Spleen (tissue), 11 donors: ENCODE measurements around the gene MKNK1. TPM values are rescaled to one million over a fixed set of nuclear protein-coding genes. Genes with fewer than 3 reads are reported as not detected.
A peak's percentile ranks its signal among the peaks of the same experiment; 100 is the strongest.

Source experiments
- DNase-seq: peaks from one replicate; pipeline ENCODE4 v3.0.0-alpha.2; 2020
- H3K27ac ChIP-seq, 8 donors: fragments of 200-600 bp; sonication (generic) in 7 of 8; 1 replicate in 4 of 8; 2 replicates in 4 of 8; pipeline versions ENCODE4 v1.5.0 to v1.8.0; 2016 to 2021; ENCODE audit warnings: inconsistent platforms in 4 of 8, mild to moderate bottlenecking in 4 of 8, moderate library complexity in 1 of 8
- H3K27me3 ChIP-seq, 7 donors: fragments of 200-600 bp; sonication (generic) in 6 of 7; replicated peaks in 1 of 7; 1 replicate in 4 of 7; 2 replicates in 3 of 7; pipeline versions ENCODE4 v1.5.0 to v1.8.0; 2016 to 2021; ENCODE audit warnings: inconsistent platforms in 3 of 7, mild to moderate bottlenecking in 1 of 7
- H3K36me3 ChIP-seq, 6 donors: fragments of 200-600 bp; sonication (generic) in 5 of 6; 1 replicate in 4 of 6; 2 replicates in 2 of 6; pipeline versions ENCODE4 v1.5.0 to v1.8.0; 2016 to 2021; ENCODE audit warnings: inconsistent platforms in 2 of 6
- H3K4me1 ChIP-seq, 6 donors: fragments of 200-600 bp; sonication (generic) in 5 of 6; 1 replicate in 3 of 6; 2 replicates in 3 of 6; pipeline versions ENCODE4 v1.5.0 to v1.8.0; 2016 to 2021; ENCODE audit warnings: inconsistent platforms in 3 of 6
- H3K4me3 ChIP-seq, 8 donors: fragments of 200-600 bp; sonication (generic) in 7 of 8; 1 replicate in 4 of 8; 2 replicates in 4 of 8; pipeline versions ENCODE4 v1.5.0 to v1.8.0; 2016 to 2021; ENCODE audit warnings: inconsistent platforms in 4 of 8, mild to moderate bottlenecking in 4 of 8, moderate library complexity in 2 of 8
- H3K9me3 ChIP-seq, 8 donors: fragments of 200-600 bp; sonication (generic) in 7 of 8; 1 replicate in 4 of 8; 2 replicates in 4 of 8; pipeline versions ENCODE4 v1.5.0 to v1.8.0; 2016 to 2021; ENCODE audit warnings: inconsistent platforms in 4 of 8
- POLR2A ChIP-seq, 3 donors: fragments of 450-650 bp; IDR thresholded peaks; one replicate each; pipeline ENCODE4 v1.5.1; 2017; ENCODE audit warnings: antibody characterized with exemption in 3 of 3, mild to moderate bottlenecking in 1 of 3
- POLR2AphosphoS5 ChIP-seq, 3 donors: sonication (generic); formaldehyde crosslinking; IDR thresholded peaks; one replicate each; pipeline ENCODE4 v1.5.1; 2017; ENCODE audit warnings: antibody characterized with exemption in 3 of 3
- WGBS, 5 donors: extraction: QIAGEN DNeasy Blood & Tissue Kit in 3 of 5; methylation state at CpG; one replicate each; pipeline versions ENCODE4 v1.1.5 to v1.1.7; 2013 to 2018; 5-methylcytosine and 5-hydroxymethylcytosine counted together
- intact Hi-C: fragments of 100-400 bp; cut with DNase I; formaldehyde crosslinking; loops from one replicate; pipeline ENCODE4 v1.15.0; 2023; ENCODE audit warnings: low total_unique reads
- polyA plus RNA-seq, 3 donors: library from polyadenylated mRNA; stranded (reverse); fragments of 200-250 nt; gene quantifications; one replicate each; pipeline ENCODE4 v1.2.1, GENCODE V29; 2013
- total RNA-seq, 7 donors: library from RNA; depleted of rRNA in 3 of 7; stranded (reverse); fragments of >200 nt in 3 of 7; fragmentation: NEBNext Ultra II Directional in 4 of 7; extraction: Animal tissue kit (Norgen Biotek cat#: 25700) in 4 of 7; gene quantifications; one replicate each; pipeline versions ENCODE4 v1.1.0 to v1.2.1, GENCODE V29; 2016 to 2021
- TF ChIP-seq, protein P1 (sequence below), 11 experiments: fragments of 200-600 bp in 7 of 11; fragments of 450-650 bp in 4 of 11; sonication (generic) in 4 of 11; IDR thresholded peaks in 8 of 11; conservative IDR thresholded peaks in 3 of 11; 1 replicate in 7 of 11; 2 replicates in 4 of 11; pipeline versions ENCODE4 v1.4.0 to v1.8.0; 2016 to 2021; ENCODE audit warnings: antibody characterized with exemption in 11 of 11, inconsistent platforms in 4 of 11, mild to moderate bottlenecking in 1 of 11
- donor health status: healthy with polysubstance abuse.
- donor health status: DM: no; HTN: no; CAD: no; lungs with moderate emphysema.
- donor health status: DM: no; HTN: no; CAD: no.
- donor health status: Bipolar disorder and iron deficiency.
- donor health status: healthy.
- donor health status: DM: no; HTN: no; CAD: no.
- donor health status: DM: yes; HTN: yes; CAD: no.

Gene MKNK1
- total and polyA plus RNA-seq, 10 donors: 19.2 to 169 (median 91.1) TPM

DNA sequence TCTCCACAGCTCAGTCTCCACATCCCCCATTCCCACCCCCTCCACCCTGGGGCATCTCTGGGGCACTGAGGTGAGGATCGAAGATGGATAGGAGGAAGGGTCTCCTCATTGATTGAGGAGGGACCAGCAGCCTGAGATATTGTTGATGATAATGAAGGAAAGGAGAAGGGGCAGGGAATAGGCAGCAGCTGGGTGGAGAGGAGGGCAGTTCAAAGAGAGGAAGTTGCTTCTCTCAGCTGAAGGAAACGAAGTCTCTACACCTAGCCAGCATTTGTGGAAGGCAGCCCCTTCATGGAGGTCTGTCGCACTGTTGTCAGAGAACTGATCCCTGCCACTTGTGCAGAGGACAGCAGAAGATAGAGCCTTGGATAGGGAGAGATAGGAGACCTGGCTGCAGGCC is 58.3 kb downstream of the MKNK1 start:
- peaks cover 0 to 19% (median 2%) of the 10 kb centered on the region in 6 donors for H3K4me1 ChIP-seq
- no peak for DNase-seq
- intact Hi-C loops: no loop called here
- 37 to 59% (median 46%) methylated on average over 3 of the region's 3 CpGs for WGBS, 5 donors
- H3K27me3 ChIP-seq: peaks cover 3 to 84% (median 37%) of the 10 kb centered on the region in 7 donors
- no peak overlapping the region for H3K27ac ChIP-seq
- H3K4me3 ChIP-seq: no peak overlapping the region
- no peaks in the 10 kb centered on the region for H3K36me3 ChIP-seq
- H3K9me3 ChIP-seq: no peaks in the 10 kb centered on the region
- TF ChIP-seq, protein P1, sequence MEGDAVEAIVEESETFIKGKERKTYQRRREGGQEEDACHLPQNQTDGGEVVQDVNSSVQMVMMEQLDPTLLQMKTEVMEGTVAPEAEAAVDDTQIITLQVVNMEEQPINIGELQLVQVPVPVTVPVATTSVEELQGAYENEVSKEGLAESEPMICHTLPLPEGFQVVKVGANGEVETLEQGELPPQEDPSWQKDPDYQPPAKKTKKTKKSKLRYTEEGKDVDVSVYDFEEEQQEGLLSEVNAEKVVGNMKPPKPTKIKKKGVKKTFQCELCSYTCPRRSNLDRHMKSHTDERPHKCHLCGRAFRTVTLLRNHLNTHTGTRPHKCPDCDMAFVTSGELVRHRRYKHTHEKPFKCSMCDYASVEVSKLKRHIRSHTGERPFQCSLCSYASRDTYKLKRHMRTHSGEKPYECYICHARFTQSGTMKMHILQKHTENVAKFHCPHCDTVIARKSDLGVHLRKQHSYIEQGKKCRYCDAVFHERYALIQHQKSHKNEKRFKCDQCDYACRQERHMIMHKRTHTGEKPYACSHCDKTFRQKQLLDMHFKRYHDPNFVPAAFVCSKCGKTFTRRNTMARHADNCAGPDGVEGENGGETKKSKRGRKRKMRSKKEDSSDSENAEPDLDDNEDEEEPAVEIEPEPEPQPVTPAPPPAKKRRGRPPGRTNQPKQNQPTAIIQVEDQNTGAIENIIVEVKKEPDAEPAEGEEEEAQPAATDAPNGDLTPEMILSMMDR (IDR thresholded peaks at IDR 0.05 in 8 of 11, conservative IDR thresholded peaks at IDR 0.05 in 3 of 11): no peak

- no peak overlapping the region for H3K4me3 ChIP-seq
- peaks cover 3 to 76% (median 37%) of the 10 kb centered on the region in 7 donors for H3K27me3 ChIP-seq
- no peaks in the 10 kb centered on the region for H3K36me3 ChIP-seq
- 48 to 73% (median 62%) methylated on average over 5 of the region's 5 CpGs for WGBS, 5 donors
- peaks cover 0 to 16% (median 2%) of the 10 kb centered on the region in 6 donors for H3K4me1 ChIP-seq
- H3K9me3 ChIP-seq: no peaks in the 10 kb centered on the region
- TF ChIP-seq, protein P1 (IDR thresholded peaks at IDR 0.05 in 8 of 11, conservative IDR thresholded peaks at IDR 0.05 in 3 of 11): no peak
- TF ChIP-seq POLR2AphosphoS5 (IDR thresholded peaks at IDR 0.05) (no peak), POLR2A (IDR thresholded peaks at IDR 0.05) (no peak)
- intact Hi-C loops: no loop called here
- peak; percentile 51 for DNase-seq
- H3K27ac ChIP-seq: no peak overlapping the region
These were observed 59.4 kb downstream of the MKNK1 start for GRCh38 chr1:46544561-46545240.

- Histone ChIP-seq H3K4me1 (peaks cover 0 to 10% (median 2%) of the 10 kb centered on the region in 6 donors), H3K27ac (no peak overlapping the region), H3K4me3 (no peak overlapping the region), H3K36me3 (no peaks in the 10 kb centered on the region), H3K9me3 (no peaks in the 10 kb centered on the region), H3K27me3 (peaks cover 3 to 73% (median 37%) of the 10 kb centered on the region in 7 donors)
- DNase-seq: peak; percentile 60
- WGBS, 5 donors: 6 to 12% (median 9%) methylated on average over 28 to 58 of the region's 58 CpGs
- TF ChIP-seq POLR2AphosphoS5 (IDR thresholded peaks at IDR 0.05) (no peak), POLR2A (IDR thresholded peaks at IDR 0.05) (no peak)
- TF ChIP-seq, protein P1 (IDR thresholded peaks at IDR 0.05 in 8 of 11, conservative IDR thresholded peaks at IDR 0.05 in 3 of 11): no peak
- intact Hi-C loops: no loop called here
These were observed 60.1 kb downstream of the MKNK1 start for GRCh38 chr1:46543761-46544560.

DNA sequence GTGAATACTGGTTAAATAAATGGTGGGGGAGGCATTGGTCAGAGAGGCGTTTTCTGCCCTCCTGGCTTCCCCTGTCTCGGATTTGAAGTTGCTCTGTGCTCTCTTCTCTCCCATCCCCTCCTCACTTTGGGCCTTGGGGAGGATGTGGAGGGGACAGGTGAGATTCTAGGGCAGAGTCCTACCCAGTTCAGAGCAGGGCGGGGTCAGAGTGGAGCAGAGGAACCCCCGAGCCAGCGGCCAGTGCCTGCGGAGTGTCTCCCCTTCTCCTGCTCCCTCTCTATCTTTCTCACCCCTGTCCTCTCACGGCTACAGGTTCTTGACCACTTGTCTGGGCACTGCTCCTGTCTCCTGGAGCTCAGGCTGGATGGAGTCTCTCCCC is 60.7 kb downstream of the MKNK1 start:
- WGBS, 5 donors: 36 to 61% (median 52%) methylated on average over 7 of the region's 7 CpGs
- intact Hi-C loops: no loop called here
- Histone ChIP-seq H3K4me1 (peaks cover 0 to 10% (median 2%) of the 10 kb centered on the region in 6 donors), H3K27me3 (peaks cover 3 to 79% (median 37%) of the 10 kb centered on the region in 7 donors), H3K36me3 (no peaks in the 10 kb centered on the region), H3K9me3 (no peaks in the 10 kb centered on the region), H3K27ac (no peak overlapping the region), H3K4me3 (no peak overlapping the region)
- DNase-seq: peak; percentile 55
- TF ChIP-seq POLR2A (IDR thresholded peaks at IDR 0.05) (no peak), POLR2AphosphoS5 (IDR thresholded peaks at IDR 0.05) (no peak)
- TF ChIP-seq, protein P1 (IDR thresholded peaks at IDR 0.05 in 8 of 11, conservative IDR thresholded peaks at IDR 0.05 in 3 of 11): no peak
